ENCODE data around the gene MTARC2. TPM values are rescaled to one million over a fixed set of nuclear protein-coding genes. Genes with fewer than 3 reads are reported as not detected.

The MTARC2 gene
- total RNA-seq, 1 experiment from 2014 or later = 13.3 TPM

DNA sequence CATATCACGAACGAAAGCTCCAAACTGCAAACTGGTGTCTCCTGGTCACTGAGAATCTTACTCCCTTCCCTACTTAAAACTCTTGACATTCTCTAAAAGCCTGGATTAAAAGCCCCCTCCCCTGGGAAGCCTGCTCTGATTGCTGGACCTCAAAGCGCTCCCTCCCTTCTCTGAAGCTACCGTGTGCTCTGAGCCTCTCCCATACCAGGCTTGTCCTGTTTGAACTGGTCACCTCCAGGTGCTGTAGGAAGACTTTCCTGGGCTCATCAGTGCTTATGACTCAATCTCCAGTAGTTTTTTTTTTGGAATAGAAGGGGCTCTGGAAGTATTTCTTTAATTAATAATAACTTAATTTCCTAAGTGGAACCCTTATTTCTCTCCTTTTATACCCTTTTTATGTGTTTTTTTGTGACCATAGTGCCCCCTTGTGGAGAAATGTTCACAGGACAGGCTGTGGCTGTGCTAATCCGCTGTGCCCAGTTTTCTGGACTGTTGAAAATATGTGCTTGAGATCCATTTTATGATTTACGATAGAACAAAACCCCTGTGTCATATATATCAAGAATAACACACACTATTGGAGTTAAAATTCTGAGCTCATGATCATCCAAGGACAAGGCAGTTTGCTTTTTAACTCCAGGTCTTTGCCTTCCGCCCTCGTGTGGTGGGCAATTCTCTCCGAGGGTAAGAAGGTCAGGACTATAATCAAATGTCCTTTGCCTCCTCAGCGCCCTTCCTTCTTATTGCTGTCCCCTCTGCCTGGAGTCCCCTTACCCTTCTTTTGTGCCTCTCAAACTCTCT, 55.5 kb downstream of the MTARC2 start:
- peak; percentile 64 for DNase-seq
- no TSS peak for BruUV-seq (replicated peaks)
- H3K4me2 ChIP-seq (ENCODE audit: low read length) = no peak overlapping the region
- H3K9me3 ChIP-seq (ENCODE audit: low read length) = no peaks in the 10 kb centered on the region
- H4K20me1 ChIP-seq (ENCODE audit: low read length) = no peaks in the 10 kb centered on the region
- peak; percentile 77 for ATAC-seq
- ChIA-PET CTCF (interaction anchor here (0.7 kb wide), 2 partner anchors 20 to 536 kb away, joined by 4 to 5 read pairs; no protein-coding TSS in a partner anchor), POLR2A (ENCODE audit: unreplicated experiment) (interaction anchor here (0.7 kb wide), 1 partner anchor 19 kb away, joined by 3 read pairs; no protein-coding TSS in a partner anchor)
- H3K36me3 ChIP-seq (ENCODE audit: low read depth, low read length) = peaks cover 19% of the 10 kb centered on the region; the same call in 1 of the 2 replicates
- no peaks in the 10 kb centered on the region for H3K9me2 ChIP-seq (replicated peaks; ENCODE audit: low read length)
- no peak overlapping the region for H2AFZ ChIP-seq (ENCODE audit: low read length)
- no peak overlapping the region for H3K27ac ChIP-seq (ENCODE audit: low read length)
- no peak for TF ChIP-seq EZH2phosphoT487 (IDR thresholded peaks at IDR 0.05; ENCODE audit: borderline replicate concordance, low read length)
- TF ChIP-seq, protein P1, sequence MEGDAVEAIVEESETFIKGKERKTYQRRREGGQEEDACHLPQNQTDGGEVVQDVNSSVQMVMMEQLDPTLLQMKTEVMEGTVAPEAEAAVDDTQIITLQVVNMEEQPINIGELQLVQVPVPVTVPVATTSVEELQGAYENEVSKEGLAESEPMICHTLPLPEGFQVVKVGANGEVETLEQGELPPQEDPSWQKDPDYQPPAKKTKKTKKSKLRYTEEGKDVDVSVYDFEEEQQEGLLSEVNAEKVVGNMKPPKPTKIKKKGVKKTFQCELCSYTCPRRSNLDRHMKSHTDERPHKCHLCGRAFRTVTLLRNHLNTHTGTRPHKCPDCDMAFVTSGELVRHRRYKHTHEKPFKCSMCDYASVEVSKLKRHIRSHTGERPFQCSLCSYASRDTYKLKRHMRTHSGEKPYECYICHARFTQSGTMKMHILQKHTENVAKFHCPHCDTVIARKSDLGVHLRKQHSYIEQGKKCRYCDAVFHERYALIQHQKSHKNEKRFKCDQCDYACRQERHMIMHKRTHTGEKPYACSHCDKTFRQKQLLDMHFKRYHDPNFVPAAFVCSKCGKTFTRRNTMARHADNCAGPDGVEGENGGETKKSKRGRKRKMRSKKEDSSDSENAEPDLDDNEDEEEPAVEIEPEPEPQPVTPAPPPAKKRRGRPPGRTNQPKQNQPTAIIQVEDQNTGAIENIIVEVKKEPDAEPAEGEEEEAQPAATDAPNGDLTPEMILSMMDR (conservative IDR thresholded peaks at IDR 0.05; ENCODE audit: low read depth, low read length) = peak; percentile 98
- no peaks in the 10 kb centered on the region for H3K27me3 ChIP-seq (ENCODE audit: low read length)
- no peaks in the 10 kb centered on the region for H3K4me1 ChIP-seq (ENCODE audit: insufficient read depth, low read length)
- no peaks in the 10 kb centered on the region for H3F3A ChIP-seq (ENCODE audit: low read length, unreplicated experiment)
- no peak overlapping the region for H3K9ac ChIP-seq (ENCODE audit: low read length)
- no peak overlapping the region for H3K4me3 ChIP-seq (ENCODE audit: low read length)
- intact Hi-C loops (cut with micrococcal nuclease) = loop anchor here (1.0 to 5.0 kb wide), 4 partner anchors 17 to 521 kb away; partner anchors contain the start of gene MTARC1
- H3K79me2 ChIP-seq (ENCODE audit: low read length) = no peaks in the 10 kb centered on the region

DNA sequence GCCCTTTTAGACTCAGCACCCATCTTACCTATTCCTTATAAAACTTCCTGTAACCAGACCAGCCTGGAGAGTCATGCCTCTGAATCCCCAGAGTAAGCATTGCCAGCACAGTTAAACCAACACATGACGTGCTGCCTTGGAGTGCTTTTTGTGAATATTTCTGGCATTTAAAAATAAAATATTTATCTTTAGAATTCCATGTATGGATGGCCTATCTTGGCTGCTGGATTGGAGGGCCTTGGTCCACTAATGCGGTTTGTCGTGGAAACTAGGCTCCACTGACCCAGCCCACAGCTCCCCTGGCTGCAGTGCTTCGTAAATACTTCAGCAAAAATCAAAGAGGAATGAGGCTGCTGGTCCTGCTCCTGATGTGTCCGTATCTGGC, 56.1 kb downstream of the MTARC2 start:
- Histone ChIP-seq H3K9me3 (ENCODE audit: low read length) (no peaks in the 10 kb centered on the region), H3F3A (ENCODE audit: low read length, unreplicated experiment) (no peaks in the 10 kb centered on the region), H3K9me2 (replicated peaks; ENCODE audit: low read length) (no peaks in the 10 kb centered on the region), H3K36me3 (ENCODE audit: low read depth, low read length) (peaks cover 13% of the 10 kb centered on the region; the same call in 1 of the 2 replicates), H3K4me1 (ENCODE audit: insufficient read depth, low read length) (no peaks in the 10 kb centered on the region), H3K4me2 (ENCODE audit: low read length) (no peak overlapping the region), H3K27me3 (ENCODE audit: low read length) (no peaks in the 10 kb centered on the region), H3K79me2 (ENCODE audit: low read length) (no peaks in the 10 kb centered on the region), H2AFZ (ENCODE audit: low read length) (no peak overlapping the region), H3K9ac (ENCODE audit: low read length) (no peak overlapping the region), H3K4me3 (ENCODE audit: low read length) (no peak overlapping the region), H3K27ac (ENCODE audit: low read length) (no peak overlapping the region), H4K20me1 (ENCODE audit: low read length) (no peaks in the 10 kb centered on the region)
- intact Hi-C loops (cut with micrococcal nuclease) = loop anchor here (5.0 kb wide), 2 partner anchors 507 to 522 kb away; no protein-coding TSS in a partner anchor
- TF ChIP-seq EZH2 (IDR thresholded peaks at IDR 0.05; ENCODE audit: low read length, unreplicated experiment) = no peak
- TF ChIP-seq, protein P1 (conservative IDR thresholded peaks at IDR 0.05; ENCODE audit: low read depth, low read length) = no peak
- TF ChIP-seq EZH2phosphoT487 (IDR thresholded peaks at IDR 0.05; ENCODE audit: borderline replicate concordance, low read length) = no peak
- no peak for ATAC-seq
- no peak for DNase-seq
- ChIA-PET POLR2A (ENCODE audit: unreplicated experiment) (no interaction called here), CTCF (no interaction called here)
- BruUV-seq (replicated peaks) = no TSS peak

DNA sequence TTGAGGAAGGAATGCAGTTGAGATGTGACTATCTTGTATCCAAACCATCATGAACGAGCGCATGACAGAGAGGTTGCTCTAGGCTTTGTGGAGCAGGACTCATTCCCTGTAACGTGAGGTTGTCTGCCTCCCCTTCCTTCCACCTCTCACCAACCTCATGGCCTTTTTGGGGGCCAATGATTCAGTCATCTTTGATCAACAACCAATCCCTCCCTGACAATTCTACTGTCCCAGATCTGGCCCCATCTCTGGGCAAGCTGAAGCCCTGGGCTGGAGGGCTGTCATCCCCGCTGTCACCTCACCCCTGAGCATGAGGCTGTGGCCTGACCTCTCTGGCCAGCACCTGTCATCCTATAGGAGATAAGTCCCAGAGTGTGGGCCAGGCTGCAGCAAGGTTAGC, 58.3 kb downstream of the MTARC2 start:
- Histone ChIP-seq H4K20me1 (ENCODE audit: low read length) (no peaks in the 10 kb centered on the region), H3K36me3 (ENCODE audit: low read depth, low read length) (peaks cover 6% of the 10 kb centered on the region; the same call in 1 of the 2 replicates), H2AFZ (ENCODE audit: low read length) (no peak overlapping the region), H3K79me2 (ENCODE audit: low read length) (no peaks in the 10 kb centered on the region), H3K4me1 (ENCODE audit: insufficient read depth, low read length) (no peaks in the 10 kb centered on the region), H3K27me3 (ENCODE audit: low read length) (no peaks in the 10 kb centered on the region), H3K9me2 (replicated peaks; ENCODE audit: low read length) (no peaks in the 10 kb centered on the region), H3K9ac (ENCODE audit: low read length) (no peak overlapping the region), H3K9me3 (ENCODE audit: low read length) (no peaks in the 10 kb centered on the region), H3K4me3 (ENCODE audit: low read length) (no peak overlapping the region), H3F3A (ENCODE audit: low read length, unreplicated experiment) (no peaks in the 10 kb centered on the region), H3K27ac (ENCODE audit: low read length) (no peak overlapping the region), H3K4me2 (ENCODE audit: low read length) (no peak overlapping the region)
- no TSS peak for BruUV-seq (replicated peaks)
- intact Hi-C loops (cut with micrococcal nuclease) = no loop called here
- ChIA-PET POLR2A (ENCODE audit: unreplicated experiment) (no interaction called here), CTCF (no interaction called here)
- ATAC-seq (no peak), DNase-seq (no peak)
- no peak for TF ChIP-seq EZH2 (IDR thresholded peaks at IDR 0.05; ENCODE audit: low read length, unreplicated experiment)
- TF ChIP-seq EZH2phosphoT487 (IDR thresholded peaks at IDR 0.05; ENCODE audit: borderline replicate concordance, low read length) = no peak
- TF ChIP-seq, protein P1 (conservative IDR thresholded peaks at IDR 0.05; ENCODE audit: low read depth, low read length) = no peak

All from PC-3 (cell line).